CD4-positive, alpha-beta T cell treated with Interferon alpha-2 for 1 hour (primary cell): Measurements from ENCODE around the gene CAMK1D.
"Not testable (repeated sequence)": the region's sequence is repeated elsewhere in the genome, so short reads cannot be mapped to it uniquely, and the experiment has no call there.

Source experiments
- DNase-seq, 2 donors: peaks; one replicate each; pipeline ENCODE4 v3.0.0-alpha.2; 2020 to 2022

The CAMK1D gene

GRCh38 chr10:12707461-12708185 is 358.3 kb downstream of the CAMK1D start:
- DNase-seq, result no peak

- no peak for DNase-seq
Observed at GRCh38 chr10:12709000-12709401, 359.7 kb downstream of the CAMK1D start.

GRCh38 chr10:12709521-12709963 is 360.2 kb downstream of the CAMK1D start:
- DNase-seq, result no peak

- DNase-seq, result no peak
Observed at GRCh38 chr10:12710157-12710556, 360.8 kb downstream of the CAMK1D start.

GRCh38 chr10:12710594-12711349 is 361.4 kb downstream of the CAMK1D start:
- DNase-seq, result peak; percentile 62 to 75

GRCh38 chr10:12711350-12711708 is 362.0 kb downstream of the CAMK1D start:
- DNase-seq, result no peak

- DNase-seq, result no peak
Observed at GRCh38 chr10:12712293-12712983, 363.1 kb downstream of the CAMK1D start.

GRCh38 chr10:12712984-12713316 is 363.6 kb downstream of the CAMK1D start:
- not testable (repeated sequence) for DNase-seq

GRCh38 chr10:12716042-12716441 is 366.7 kb downstream of the CAMK1D start:
- DNase-seq, result no peak

- DNase-seq, result no peak
Observed at GRCh38 chr10:12717981-12718707, 368.8 kb downstream of the CAMK1D start.

- no peak for DNase-seq
Observed at GRCh38 chr10:12719365-12719764, 370.0 kb downstream of the CAMK1D start.

- DNase-seq, result no peak
Observed at GRCh38 chr10:12720217-12720981, 371.1 kb downstream of the CAMK1D start.

- no peak for DNase-seq
Observed at GRCh38 chr10:12721334-12721733, 372.0 kb downstream of the CAMK1D start.

GRCh38 chr10:12723220-12723619 is 373.9 kb downstream of the CAMK1D start:
- no peak for DNase-seq

GRCh38 chr10:12724807-12725579 is 375.6 kb downstream of the CAMK1D start:
- DNase-seq, result no peak

GRCh38 chr10:12725580-12725888 is 376.2 kb downstream of the CAMK1D start:
- not testable (repeated sequence) for DNase-seq

GRCh38 chr10:12726971-12727831 is 377.9 kb downstream of the CAMK1D start:
- no peak for DNase-seq

- DNase-seq, result no peak
Observed at GRCh38 chr10:12727832-12728215, 378.5 kb downstream of the CAMK1D start.

- DNase-seq, result no peak
Observed at GRCh38 chr10:12728494-12728893, 379.1 kb downstream of the CAMK1D start.

- no peak for DNase-seq
Observed at GRCh38 chr10:12729885-12730284, 380.5 kb downstream of the CAMK1D start.
